HCEC 1CT (cell line): ENCODE results near the gene TJP1.
"Not testable (repeated sequence)": the region's sequence is repeated elsewhere in the genome, so short reads cannot be mapped to it uniquely, and the experiment has no call there.

ENCODE experiments used
- DNase-seq: peaks from one replicate; pipeline ENCODE4 v3.0.0-alpha.2; 2017

The TJP1 gene

GRCh38 chr15:29680465-29681165 is 141.7 kb downstream of the TJP1 start:
- no peak for DNase-seq

DNA sequence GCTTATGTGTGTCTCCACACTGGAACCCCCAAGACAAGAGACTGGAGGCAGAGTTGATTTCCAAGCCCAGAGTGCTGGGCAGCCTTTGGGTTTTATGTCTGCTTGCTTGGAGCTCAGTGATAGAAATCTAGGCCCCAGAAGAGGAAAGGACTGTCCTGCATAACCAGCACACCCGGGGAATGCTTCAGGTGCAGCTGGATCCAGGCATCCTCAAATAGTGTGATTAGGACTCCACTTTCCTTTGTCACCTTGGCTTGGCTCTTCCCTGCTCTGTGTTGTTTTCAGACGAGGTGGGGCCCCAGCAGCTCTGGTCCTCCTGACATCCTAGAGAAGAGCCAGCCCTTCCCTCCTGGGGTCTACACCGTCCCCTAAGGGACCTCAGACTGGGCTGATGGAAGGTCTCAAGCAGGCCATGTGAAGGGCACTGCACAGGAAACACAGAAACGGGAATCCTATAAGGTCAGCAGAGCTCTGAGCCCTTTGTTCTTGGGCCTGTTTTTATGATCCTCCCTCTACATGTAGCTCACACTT is 143.7 kb downstream of the TJP1 start:
- DNase-seq: no peak

DNA sequence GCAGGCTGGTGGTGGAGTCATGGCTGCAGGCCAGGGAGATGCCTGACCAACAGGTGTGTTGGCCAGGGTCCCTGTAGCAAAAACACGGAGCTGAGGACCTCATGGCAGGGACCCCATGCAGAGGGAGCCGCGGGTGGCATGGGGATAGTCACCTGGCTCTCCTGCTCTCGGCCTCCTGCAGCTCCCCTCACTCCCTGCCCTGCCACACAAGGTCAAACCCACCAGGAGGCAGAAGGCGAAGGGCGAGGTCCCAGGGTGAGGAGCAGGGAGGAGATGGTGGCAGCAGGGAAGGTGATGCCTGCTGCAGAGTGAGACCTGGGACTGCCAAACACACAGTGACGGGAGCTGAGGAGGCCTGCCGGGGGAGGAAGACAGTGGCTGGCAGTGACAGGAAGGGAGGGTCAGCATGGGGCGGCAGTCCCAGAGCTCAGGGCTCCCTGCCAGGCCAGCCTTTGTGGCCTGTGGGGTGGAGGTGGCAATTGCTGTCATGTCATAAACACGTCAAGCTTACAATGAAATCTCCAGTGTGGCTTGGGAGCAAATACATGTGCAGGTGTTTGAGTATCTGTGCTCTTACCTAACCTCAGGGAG is 144.3 kb downstream of the TJP1 start:
- no peak for DNase-seq

GRCh38 chr15:29677455-29677854 is 144.8 kb downstream of the TJP1 start:
- no peak for DNase-seq

DNA sequence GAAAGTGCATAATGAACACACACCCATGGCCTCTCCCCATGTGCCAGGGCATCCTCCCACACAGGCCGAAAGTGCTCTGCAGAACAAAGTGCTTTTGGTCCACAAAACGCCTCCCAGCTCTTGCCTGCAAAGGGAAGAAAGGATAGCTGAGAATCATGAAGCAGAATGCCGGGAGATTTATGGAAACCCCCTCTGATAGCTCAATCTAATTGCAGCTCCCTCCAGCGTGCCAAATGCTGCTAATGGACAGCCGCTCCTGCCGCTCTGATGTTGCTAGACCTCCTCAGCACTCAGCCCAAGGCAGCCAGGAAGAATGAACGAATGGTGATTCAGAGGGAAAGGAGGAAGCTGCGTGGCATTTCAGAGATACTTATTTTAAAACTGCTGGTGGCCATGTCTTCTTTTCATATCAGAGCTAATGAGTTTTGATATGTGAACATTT is 145.3 kb downstream of the TJP1 start:
- peak; percentile 21 for DNase-seq

DNA sequence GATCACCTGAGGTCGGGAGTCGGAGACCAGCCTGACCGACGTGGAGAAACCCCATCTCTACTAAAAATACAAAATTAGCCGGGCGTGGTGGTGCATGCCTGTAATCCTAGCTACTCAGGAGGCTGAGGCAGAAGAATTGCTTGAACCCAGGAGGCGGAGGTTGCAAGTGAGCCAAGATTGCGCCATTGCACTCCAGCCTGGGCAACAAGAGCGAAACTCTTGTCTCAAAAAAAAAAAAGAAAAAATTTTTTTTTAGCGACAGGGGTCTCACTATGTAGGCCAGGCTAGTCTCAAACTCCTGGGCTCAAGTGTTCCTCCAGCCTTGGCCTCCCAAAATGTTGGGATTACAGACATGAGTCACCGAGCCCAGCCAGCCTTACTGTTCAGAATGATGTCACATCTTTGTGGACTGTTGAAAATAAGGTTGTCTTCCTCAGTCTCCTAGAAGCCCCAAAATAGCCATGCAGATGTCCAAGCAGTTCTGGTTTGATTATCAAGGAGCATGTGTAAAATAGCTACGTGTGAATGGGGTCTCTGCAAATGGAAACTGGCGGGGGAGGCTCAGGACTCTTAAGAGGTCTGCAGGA is 145.8 kb downstream of the TJP1 start:
- peak; percentile 46 for DNase-seq

- no peak for DNase-seq
Measured at GRCh38 chr15:29675791-29676301, 146.4 kb downstream of the TJP1 start.

DNA sequence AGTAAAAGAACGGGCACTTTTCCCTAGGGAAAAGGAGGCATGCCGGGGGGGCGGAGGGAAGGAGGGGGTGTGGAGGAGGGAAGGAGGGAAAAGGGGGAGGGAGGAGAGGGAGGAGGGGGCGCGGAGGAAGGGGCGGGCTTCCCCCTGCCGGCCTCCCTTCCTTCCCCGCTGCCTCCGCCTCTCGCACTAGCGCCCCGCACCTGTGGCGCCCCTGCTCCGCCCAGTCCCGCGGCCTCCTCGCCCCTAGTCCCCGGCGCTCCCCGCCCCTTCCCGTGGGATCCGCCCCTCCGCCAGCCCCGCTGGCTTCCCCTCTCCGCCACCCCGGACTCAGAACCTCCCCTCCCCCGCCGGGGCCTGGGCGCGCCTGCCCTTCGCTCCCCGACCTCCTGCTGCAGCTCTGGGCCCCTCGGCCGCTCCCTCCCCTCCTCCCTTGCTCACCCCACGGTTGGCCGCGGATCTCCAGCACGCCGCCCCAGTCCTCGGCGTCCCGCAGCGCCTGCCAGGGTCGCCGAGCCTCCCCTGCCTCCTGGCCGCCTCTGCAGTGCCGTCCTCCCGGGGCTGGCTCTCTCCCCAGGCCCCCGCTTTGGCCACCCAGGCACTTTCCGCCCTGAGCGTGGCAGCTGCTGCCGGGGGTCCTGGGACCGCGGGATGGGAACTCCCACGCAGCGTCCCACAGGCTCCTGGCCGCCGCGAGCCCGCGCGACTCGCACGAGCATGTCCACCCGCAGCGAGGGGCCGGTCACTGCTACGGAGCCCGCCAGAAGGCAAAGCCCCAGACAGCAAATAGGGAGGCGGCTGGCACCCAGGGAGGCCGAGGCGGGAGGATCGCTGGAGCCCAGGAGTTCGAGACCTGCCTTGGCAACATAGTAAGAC is 147.4 kb downstream of the TJP1 start:
- no peak for DNase-seq

DNA sequence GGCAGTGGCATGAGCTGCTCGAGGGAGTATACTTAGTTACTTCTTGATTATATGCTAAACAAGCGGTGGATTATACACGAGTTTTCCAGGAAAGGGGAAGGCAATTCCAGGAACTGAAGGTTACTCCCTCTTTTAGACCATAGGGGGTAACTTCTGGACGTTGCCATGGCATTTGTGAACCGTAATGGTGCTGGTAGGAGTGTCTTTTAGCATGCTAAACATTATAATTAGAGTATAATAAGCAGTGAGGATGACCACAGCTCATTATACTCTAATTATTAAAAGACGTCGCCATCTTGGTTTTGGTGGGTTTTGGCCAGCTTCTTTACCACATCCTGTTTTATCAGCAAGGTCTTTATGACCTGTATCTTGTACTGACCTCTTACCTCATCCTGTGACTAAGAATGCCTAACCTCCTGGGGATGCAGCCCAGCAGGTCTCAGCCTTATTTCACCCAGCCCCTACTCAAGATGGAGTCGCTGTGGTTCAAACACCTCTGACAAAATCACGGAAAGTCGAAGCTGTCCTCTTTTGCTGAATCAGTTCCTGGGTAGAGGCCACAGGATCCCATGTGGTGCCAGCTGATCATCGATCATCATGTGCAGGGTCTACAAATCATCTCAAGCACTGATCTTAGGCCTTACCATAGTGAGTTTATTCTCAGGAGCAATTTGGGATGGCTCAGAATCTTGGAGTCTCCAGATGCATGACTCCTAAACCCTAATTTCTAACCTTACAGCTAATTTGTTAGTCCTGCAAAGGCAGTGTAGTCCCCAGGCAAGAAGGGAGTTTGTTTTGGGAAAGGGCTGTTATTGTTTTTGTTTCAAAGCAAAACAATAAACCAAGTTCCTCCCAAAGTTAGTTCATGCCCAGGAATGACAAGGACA is 149.1 kb downstream of the TJP1 start:
- DNase-seq: no peak

DNA sequence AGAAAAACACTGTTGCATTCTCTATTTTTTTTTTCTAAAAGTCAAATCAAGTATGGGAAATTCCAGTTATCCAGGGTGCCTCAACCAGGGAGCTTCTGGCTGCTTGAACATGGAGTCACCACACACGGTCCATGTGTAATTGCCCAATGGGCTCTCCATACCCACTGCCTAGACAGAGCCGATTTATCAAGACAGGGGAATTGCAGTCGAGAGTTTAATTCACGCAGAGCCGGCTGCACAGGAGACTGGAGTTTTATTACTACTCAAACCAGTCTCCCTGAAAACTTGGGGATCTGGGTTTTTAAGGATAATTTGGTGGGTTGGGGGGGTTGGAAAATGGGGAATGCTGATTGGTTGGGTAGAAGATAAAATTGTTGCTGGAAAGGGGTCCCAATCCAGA is 149.8 kb downstream of the TJP1 start:
- no peak for DNase-seq

GRCh38 chr15:29672046-29672445 is 150.2 kb downstream of the TJP1 start:
- not testable (repeated sequence) for DNase-seq

- peak; percentile 68 for DNase-seq
Measured at GRCh38 chr15:29670998-29671981, 151.0 kb downstream of the TJP1 start.

GRCh38 chr15:29670266-29670665 is 152.0 kb downstream of the TJP1 start:
- no peak for DNase-seq

- DNase-seq: peak; percentile 13
Measured at GRCh38 chr15:29669823-29670222, 152.4 kb downstream of the TJP1 start.

- peak; percentile 71 for DNase-seq
Measured at GRCh38 chr15:29668120-29668602, 154.1 kb downstream of the TJP1 start.

GRCh38 chr15:29666241-29666640 is 156.0 kb downstream of the TJP1 start:
- DNase-seq: no peak

DNA sequence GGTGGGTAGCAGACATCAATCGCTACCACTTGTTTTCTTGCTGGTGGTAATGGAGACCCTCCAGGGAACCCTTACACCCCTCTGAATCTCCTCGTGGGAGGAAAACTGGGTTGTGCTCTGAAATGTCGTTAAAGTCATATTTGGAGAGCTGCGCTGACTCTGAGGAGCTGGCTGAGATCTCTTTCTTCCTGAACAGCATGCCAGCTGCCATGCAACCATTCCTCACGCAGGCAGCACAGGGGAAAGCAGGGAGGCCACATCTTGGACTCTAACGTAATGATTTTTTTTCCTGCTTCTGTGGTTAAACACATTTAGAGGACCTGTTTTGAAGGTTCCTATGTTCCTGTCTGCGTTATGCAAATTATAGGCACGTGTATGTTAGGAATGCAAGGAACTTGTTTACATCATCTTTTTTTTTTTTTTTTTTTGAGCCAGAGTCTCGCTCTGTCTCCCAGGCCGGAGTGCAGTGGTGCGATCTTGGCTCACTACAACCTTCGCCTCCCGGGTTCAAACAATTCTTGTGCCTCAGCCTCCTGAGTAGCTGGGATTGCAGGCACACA is 156.7 kb downstream of the TJP1 start:
- DNase-seq: no peak

DNA sequence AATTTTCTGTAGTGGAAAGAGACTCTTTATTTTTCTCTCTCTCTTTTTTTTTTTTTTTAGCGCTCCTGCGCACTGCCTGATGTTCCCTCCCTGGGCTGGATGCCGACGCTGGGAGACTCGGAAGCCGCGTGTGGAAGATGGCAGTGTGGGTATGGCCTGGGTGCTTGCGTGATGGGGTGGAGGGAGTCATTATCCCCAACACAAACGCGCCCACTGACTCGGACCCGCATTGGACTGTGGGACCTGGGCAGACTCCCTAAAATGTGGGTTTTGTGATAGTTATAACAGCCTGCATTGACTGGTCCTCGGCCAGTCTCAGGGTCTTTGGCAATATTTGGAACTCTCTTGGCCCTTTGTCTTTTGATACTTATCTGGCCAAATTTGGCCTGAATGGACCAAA is 157.9 kb downstream of the TJP1 start:
- DNase-seq: no peak

DNA sequence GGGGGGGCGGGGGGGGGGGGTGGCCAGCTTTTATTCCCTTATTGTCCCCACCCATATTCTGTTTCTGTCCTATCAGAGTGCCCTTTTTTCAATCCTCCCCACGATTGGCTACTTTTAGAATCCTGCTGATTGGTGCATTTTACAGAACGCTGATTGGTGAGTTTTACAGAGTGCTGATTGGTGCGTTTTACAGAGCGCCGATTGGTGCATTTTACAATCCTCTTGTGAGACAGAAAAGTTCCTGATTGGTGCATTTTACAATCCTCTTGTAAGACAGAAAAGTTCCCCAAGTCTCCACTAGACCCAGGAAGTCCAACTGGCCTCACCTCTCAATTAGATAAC is 164.8 kb downstream of the TJP1 start:
- DNase-seq: not testable (repeated sequence)
